ENCODE measurements around the gene FAM25G.

Gene FAM25G

GRCh38 chr10:47447209-47447608, 44.3 kb downstream of the FAM25G start:
- no peak for DNase-seq

GRCh38 chr10:47445720-47446119, 45.8 kb downstream of the FAM25G start:
- DNase-seq, result no peak

GRCh38 chr10:47444047-47444446, 47.5 kb downstream of the FAM25G start:
- DNase-seq, result no peak

- DNase-seq, result no peak
Observed at GRCh38 chr10:47443145-47443544, 48.4 kb downstream of the FAM25G start.

- no peak for DNase-seq
Observed at GRCh38 chr10:47442351-47442750, 49.1 kb downstream of the FAM25G start.

- DNase-seq, result no peak
Observed at GRCh38 chr10:47441938-47442337, 49.6 kb downstream of the FAM25G start.

- no peak for DNase-seq
Observed at GRCh38 chr10:47440207-47440606, 51.3 kb downstream of the FAM25G start.

- peak; percentile 48 for DNase-seq
Observed at GRCh38 chr10:47438857-47439474, 52.5 kb downstream of the FAM25G start.
